VCaP (cell line): ENCODE data around the gene MAGI1.
A peak's percentile ranks its signal among the peaks of the same experiment; 100 is the strongest.

Experiments
- H3K27ac ChIP-seq: fragments of 450-650 bp; 2 replicates; pipeline ENCODE4 v1.5.1; 2017
- TF ChIP-seq, protein P1 (sequence below): fragments of 450-650 bp; conservative IDR thresholded peaks from 2 replicates; pipeline ENCODE4 v1.5.1; 2017; ENCODE audit warnings: mild to moderate bottlenecking, moderate library complexity

MAGI1 gene

DNA sequence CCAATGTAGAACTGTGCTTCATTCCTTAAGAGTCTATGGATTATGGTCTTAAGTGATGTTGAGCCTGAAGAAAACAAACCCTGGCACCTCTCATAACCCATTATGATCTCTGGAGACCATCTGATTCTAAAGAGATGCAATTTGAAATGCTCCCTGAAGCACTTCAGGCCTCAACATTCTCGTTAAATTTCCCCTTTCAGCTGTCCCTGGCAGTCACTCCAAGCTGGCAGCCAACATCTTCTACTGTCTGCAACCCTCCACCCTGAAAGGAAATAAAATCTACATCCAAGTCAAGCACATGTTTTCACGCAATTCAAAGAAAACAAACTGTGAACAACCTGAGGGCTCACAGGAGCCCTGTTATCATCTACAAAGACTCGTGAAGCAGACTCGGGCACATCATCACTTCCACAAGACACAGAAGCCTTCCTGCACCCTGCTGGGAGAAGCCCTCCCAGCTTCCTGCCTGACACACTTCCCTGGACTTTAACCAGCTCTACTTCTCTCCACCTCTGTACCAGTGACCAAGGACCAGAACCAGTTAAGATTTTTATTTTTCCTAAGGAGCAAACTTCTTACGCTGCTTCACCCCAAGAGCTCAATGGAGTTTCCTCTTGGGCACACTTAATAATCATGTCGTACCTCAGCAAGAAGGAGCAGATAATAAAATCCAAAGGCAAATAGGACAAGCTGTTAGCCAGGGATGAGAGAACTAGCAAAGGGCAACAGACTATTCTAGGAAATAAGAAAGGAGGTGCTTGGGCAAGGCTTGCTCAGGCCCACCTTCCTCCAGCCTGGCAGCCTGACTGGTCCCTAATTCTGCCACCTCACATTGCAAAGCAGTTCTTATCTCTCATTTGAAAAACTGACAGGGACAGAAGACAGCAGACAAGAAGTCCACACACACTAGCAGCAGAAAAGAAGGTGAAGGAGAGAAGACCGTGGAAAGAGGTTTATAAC lies 67.1 kb downstream of the MAGI1 start:
- peak overlapping the region; percentile 9; the same call in 1 of the 2 replicates for H3K27ac ChIP-seq

DNA sequence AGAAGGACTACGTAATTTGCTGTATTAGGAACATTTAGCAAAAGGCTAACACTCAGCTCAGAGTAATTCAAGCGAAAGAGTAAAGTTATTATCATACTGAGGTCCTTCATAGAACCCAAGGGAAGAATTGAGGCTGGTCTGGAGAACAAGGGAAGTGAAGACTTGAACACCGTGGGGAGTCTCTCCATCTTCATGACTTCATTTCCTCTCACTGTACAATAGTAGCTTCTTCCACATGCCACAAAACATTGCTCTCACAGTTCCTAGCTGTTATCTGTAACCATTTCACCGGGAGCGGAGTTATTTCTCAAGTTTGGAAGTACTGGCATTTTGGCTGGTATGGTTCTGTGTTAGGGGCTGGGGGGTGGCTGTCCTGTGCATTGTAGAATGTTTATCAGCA lies 69.7 kb downstream of the MAGI1 start:
- TF ChIP-seq, protein P1, sequence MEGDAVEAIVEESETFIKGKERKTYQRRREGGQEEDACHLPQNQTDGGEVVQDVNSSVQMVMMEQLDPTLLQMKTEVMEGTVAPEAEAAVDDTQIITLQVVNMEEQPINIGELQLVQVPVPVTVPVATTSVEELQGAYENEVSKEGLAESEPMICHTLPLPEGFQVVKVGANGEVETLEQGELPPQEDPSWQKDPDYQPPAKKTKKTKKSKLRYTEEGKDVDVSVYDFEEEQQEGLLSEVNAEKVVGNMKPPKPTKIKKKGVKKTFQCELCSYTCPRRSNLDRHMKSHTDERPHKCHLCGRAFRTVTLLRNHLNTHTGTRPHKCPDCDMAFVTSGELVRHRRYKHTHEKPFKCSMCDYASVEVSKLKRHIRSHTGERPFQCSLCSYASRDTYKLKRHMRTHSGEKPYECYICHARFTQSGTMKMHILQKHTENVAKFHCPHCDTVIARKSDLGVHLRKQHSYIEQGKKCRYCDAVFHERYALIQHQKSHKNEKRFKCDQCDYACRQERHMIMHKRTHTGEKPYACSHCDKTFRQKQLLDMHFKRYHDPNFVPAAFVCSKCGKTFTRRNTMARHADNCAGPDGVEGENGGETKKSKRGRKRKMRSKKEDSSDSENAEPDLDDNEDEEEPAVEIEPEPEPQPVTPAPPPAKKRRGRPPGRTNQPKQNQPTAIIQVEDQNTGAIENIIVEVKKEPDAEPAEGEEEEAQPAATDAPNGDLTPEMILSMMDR, result no peak
- no peak overlapping the region for H3K27ac ChIP-seq

More for the DNA sequence above, 67.1 kb downstream of the MAGI1 start:
- TF ChIP-seq, protein P1, result no peak

DNA sequence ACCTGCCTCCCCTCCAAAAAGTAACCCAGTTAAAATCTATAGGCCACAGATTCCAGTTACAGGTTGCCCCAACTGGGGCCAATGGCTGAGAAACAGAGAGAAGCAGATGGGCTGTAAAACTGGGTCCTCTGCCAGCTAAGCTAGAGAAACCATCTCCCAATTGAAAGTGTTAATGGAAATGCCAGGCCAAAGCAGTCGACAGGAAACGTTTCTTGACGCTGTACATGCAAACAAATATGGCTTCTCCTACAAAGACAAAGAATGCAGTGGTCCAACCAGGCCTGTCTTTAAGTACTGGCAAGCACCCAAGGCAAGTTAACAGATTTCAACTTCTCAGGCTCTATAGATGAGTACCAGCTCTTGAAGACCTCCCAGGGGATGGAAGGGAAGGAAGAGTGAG lies 71.3 kb downstream of the MAGI1 start:
- TF ChIP-seq, protein P1, result no peak
- no peak overlapping the region for H3K27ac ChIP-seq

DNA sequence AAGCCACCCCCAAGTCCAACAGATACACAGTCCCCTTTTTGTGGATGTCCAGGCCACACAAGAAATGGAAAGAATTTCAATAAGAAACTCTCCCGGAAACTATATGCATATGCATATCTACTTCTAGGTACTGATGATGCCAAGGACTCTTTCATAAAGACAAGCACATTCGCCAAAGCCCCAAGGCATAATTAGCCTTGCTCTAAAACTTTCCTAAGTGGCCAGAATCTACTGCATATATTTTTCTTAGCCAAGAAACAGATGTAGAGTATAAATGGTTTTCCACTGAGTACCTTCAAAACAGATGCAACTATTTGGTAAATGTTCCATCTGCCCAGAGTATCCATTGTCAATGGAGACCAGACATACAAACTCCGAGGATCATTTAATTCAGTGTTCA lies 73.9 kb downstream of the MAGI1 start:
- TF ChIP-seq, protein P1, result no peak

DNA sequence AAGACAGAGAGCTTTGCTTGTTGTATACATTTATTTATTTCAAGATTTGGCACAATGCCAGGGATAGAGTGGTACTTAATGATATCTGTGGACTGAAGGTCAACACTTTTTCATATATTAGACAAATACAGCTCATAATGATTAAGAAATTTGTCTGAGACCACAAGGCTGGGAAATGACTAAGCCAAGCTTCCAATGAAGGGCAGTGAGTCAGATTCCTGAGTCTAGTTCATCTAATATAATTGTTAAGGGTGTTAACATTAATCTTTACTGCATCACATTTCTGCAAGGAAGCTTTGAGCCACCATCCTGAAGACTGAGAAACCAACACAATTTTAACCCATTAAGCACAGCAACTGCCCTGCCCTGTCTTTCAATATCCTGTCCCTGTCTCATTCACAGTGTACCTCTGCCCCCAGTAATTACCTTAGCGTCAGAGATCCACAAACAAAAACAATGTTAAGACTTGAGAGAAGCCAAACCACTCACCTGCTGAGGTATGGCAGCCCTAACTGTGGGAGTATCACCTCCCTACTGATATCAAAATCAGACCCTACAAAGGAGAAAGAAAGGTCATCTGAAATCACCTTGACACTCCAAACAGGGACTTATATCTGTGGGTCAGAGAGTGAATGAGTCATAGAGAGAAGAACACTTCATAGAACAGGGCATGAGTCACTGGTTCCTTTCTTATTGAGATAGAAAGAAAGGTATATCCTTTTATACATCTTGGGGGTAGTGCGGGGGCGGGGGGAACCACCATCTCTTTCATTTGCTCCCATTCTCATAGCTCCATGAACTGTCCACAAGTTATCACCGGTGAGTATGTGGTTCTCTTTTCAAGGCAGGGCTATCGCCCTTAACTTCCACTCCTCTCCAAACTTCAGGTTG lies 74.7 kb downstream of the MAGI1 start:
- no peak overlapping the region for H3K27ac ChIP-seq
- TF ChIP-seq, protein P1, result no peak

More for the DNA sequence above, 73.9 kb downstream of the MAGI1 start:
- no peak overlapping the region for H3K27ac ChIP-seq

DNA sequence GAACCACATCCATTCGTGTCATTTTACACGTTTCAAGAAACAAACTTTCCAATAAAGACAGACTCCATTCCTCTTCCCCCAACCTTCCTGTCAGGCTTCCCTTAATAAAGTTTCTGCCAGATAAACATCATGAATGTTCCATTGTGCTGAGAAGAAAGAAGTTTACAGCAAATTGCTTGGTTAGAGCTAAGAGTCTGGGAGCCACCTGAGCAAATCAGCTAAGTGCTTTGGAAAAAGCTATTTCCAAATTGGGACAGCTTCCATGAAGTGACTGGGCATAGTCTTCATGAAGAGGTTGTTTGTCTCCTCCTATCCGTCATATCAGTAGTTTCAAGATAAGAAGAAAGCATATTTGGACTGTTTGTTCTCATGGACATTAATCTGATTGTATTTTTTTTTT lies 77.0 kb downstream of the MAGI1 start:
- TF ChIP-seq, protein P1, result no peak
- peak overlapping the region; percentile 28; the same call in 1 of the 2 replicates for H3K27ac ChIP-seq

DNA sequence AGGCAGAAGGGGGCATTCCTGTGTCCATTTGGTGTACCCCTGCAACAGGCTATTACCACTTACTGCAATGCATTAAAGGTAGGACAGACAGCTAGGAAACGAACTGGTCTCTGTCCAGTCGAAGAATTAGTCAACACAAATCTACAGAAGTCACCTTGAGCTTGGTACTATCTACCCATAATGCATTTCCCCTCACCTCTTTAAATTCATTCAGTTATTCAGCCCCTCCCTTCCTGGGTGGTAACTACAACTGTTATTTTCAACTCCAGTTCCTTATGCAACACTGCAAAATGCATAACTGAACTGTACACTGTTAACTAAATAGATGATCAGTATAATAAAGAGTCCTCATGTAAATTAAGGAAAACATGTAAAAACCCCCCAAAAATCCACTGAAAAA lies 77.6 kb downstream of the MAGI1 start:
- peak overlapping the region; percentile 28; the same call in 1 of the 2 replicates for H3K27ac ChIP-seq
- TF ChIP-seq, protein P1, result no peak
